Stimulated activated CD4-positive, alpha-beta T cell treated with anti-CD3 and anti-CD28 coated beads, Interleukin-15, amount 100 ng/mL, for 48 hours (primary cell): ENCODE results near the gene HOXA4.

Experiments
- DNase-seq, 2 donors: peaks; one replicate each; pipeline ENCODE4 v3.0.0-alpha.2; 2020; ENCODE audit warnings: low read depth in 2 of 2

The HOXA4 gene

GRCh38 chr7:27133409-27134231 lies 3.1 kb upstream of the HOXA4 start:
- DNase-seq: no peak

DNA sequence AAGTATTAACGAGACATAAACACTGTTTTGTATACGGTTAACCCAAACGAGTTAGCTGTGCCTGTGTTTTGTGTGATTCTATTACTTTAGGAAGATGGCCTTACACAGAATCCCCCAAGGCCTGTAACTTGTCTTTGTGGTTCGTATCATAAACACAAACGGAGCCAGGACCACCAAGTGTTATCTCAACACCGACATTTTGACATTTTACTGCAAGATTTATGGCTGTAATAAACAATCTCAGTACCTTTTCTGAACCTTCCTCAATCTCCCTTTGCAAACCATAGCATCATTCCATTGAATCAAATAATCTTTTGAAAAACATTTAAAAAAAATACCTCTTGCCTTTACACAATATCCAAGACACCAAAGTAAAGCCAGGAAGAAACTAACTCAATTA lies 2.4 kb upstream of the HOXA4 start:
- DNase-seq: no peak

- no peak for DNase-seq
Measured at GRCh38 chr7:27132214-27132613, 1.7 kb upstream of the HOXA4 start.

GRCh38 chr7:27131390-27131819 lies 848 bp upstream of the HOXA4 start:
- DNase-seq: no peak

DNA sequence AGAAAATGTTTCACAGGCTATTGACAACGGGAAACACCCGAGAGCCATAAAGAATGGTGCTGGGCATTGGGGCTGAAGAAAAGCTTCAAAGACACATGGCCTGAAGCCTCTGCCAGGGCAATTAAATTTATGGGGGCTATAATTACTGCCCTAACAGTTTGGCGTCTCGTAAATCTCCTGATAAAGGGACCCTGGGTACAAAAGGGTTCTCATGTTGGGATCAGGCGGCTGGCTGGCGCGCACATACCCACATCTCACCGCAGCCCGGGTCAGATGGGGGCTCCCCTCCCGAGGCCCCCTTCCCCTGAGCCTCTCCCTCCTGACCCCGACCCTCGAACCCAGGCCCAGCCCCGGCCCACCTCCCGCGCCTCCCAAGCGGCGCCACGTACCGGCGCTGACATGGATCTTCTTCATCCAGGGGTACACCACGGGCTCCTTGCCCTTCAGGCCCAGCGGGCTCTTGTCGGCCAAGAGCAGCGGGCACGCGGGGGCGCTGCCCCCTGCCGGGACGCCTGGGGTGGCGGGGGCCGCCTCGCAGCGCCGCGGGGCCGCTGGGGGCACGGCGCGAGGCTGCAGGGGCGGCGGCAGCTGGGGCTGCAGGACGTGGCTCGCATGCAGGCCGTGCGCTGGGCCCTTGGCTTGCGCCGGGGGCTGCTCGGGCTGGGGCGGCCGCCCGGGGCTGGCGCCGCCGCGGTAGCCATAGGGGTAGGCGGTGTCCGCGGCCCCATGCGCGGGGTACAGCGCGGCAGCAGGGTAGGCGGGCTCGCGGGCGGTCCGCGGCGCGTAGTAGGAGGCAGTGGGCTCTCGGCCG lies 623 bp downstream of the HOXA4 start:
- DNase-seq: no peak

GRCh38 chr7:27128776-27129728 lies 1.5 kb downstream of the HOXA4 start:
- no peak for DNase-seq

- DNase-seq: no peak
Measured at GRCh38 chr7:27128034-27128433, 2.5 kb downstream of the HOXA4 start.

- no peak for DNase-seq
Measured at GRCh38 chr7:27126596-27127327, 3.8 kb downstream of the HOXA4 start.

GRCh38 chr7:27125986-27126394 lies 4.6 kb downstream of the HOXA4 start:
- no peak for DNase-seq

DNA sequence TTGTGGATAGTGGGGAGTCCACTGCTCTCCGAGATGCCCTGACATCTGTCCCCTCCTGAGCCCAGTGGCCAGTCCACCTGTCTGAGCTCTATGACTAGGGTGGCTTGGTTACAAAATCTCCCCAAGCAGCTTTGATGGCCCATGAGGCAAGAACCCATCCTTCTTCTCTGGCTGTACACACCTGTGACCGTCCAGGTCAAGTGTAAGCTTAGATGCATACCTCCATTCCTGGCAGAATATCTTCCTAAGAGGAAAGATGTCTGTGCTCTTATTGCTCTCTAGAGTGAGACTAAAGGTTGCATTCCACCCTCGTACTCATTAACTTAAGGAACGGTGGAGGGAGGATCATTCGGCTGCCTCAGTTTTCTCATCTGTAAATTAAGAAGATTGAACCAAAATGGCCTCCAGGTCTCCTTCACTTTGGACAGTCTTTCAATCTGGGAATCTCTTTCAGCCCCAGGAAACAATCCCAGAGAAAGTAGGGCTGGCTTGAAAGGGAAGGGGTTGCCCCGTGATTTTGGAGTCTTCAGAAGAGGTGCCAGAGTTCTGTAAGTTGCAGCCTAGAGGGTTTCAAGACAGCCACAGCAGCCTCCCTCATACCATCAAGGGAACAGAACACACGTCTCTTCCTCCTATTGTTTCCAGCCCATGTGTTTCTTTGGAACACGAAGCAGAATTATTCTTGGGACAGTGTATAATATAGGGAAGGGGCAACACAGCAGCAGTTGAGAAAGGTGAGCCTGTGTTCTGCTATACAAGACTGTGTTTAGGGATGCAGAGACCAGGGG lies 5.5 kb downstream of the HOXA4 start:
- no peak for DNase-seq

DNA sequence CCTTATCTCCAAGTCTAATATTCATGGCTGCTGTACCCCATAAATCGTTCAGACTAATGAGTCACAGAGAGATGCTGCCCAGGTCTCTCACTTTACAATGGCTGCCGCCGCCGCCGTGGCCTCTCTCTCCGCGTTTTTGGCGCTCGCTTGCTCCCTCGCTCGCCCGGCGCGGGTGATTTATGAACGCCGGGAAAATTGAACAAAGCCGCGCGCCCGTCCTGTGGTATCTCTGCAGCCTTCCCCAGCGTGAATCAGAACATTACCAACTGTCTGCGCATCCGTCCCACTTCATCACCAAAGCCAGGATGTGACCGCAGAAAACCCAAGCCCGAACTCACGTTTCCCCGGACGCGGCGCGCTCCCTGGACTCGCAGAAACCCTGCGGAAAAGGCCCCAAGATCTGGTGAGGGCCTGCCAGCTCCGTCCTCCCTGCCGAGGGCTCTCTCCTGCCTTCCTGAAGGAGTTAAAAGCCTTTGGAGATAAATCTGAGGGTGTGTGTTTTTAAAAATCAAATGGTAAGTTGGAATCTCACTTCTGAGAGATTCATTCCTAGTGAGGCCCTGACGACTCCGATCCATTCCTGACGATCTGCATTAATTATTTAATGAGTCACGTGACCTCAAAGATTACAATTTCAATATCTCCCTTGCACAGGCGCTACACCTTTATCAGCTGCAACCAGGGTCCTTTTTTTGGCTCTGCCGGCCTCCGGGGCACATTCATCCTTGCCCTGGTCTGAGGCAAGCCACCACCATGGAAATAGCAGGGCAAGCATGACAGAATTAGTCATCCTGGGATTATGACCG lies 6.3 kb downstream of the HOXA4 start:
- no peak for DNase-seq

- DNase-seq: no peak
Measured at GRCh38 chr7:27123477-27124053, 7.0 kb downstream of the HOXA4 start.

- DNase-seq: no peak
Measured at GRCh38 chr7:27123007-27123476, 7.5 kb downstream of the HOXA4 start.

GRCh38 chr7:27122077-27122910 lies 8.3 kb downstream of the HOXA4 start:
- no peak for DNase-seq

DNA sequence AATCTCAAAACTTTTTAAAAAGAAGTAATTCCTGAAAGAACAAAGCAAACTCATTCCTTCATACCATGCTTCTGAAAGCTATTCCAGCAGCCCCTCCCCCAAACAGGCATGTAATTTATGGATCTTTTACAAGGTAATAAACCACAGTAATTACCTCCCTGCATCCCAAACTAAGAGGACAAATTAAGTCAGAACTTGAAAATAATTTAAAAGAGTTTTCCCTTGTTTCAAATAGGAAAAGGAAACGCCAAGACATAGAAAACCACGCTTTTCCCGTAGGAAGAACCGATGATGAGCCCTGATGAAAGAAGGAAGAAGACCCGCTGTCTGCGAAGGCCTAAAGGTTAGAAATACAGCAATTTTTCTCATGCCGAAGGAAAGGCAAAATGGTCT lies 8.9 kb downstream of the HOXA4 start:
- no peak for DNase-seq

GRCh38 chr7:27119412-27119911 lies 11.1 kb downstream of the HOXA4 start:
- no peak for DNase-seq

GRCh38 chr7:27118580-27118979 lies 12.0 kb downstream of the HOXA4 start:
- no peak for DNase-seq
